CD4-positive, alpha-beta T cell treated with Interleukin-17A for 4 hours (primary cell): ENCODE results near the gene PRPF38B.
"Not testable (repeated sequence)": the region's sequence is repeated elsewhere in the genome, so short reads cannot be mapped to it uniquely, and the experiment has no call there.

ENCODE experiments used
- DNase-seq: peaks from one replicate; pipeline ENCODE4 v3.0.0-alpha.2; 2020; ENCODE audit warnings: mixed read lengths

PRPF38B gene, protein sequence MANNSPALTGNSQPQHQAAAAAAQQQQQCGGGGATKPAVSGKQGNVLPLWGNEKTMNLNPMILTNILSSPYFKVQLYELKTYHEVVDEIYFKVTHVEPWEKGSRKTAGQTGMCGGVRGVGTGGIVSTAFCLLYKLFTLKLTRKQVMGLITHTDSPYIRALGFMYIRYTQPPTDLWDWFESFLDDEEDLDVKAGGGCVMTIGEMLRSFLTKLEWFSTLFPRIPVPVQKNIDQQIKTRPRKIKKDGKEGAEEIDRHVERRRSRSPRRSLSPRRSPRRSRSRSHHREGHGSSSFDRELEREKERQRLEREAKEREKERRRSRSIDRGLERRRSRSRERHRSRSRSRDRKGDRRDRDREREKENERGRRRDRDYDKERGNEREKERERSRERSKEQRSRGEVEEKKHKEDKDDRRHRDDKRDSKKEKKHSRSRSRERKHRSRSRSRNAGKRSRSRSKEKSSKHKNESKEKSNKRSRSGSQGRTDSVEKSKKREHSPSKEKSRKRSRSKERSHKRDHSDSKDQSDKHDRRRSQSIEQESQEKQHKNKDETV

DNA sequence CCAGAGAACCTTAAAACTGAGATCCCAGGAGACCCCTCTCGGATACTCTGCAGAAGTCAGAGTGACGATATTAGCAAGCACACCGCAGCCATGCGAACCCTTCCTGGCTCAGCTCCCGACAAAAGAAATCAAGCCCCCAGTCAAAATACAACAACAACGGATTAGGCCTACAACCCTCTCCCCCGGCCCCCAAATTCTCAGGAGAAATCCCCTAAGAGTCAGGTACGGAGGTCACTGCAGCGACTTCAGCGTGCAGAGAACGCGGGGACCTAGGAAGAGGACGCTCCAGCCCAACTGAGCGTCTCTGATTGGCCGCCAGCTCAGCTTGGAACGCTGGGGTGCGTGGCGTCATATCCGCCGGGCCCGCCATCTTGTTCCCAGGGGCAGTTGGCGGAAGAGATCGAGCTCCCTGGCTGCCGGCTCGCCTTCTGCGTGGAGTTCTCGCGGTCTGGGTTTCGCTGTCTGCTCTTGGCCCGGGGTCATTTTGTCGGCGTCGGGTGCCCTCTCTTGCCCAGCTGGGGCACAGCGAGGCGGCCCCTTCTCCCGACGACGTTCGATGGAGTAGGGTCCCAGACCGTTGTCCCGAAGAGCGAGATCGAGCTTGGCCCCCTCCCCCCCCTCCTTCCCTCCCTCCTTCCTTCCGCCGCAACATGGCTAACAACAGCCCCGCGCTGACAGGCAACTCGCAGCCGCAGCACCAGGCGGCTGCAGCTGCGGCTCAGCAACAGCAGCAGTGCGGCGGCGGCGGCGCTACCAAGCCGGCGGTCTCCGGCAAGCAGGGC lies at the start of gene PRPF38B:
TSS of gene PRPF38B (plus strand) at position 369 of the 782 bp plus-strand sequence. CDS start at position 651, 282 bp downstream.
- DNase-seq: peak; percentile 93

DNA sequence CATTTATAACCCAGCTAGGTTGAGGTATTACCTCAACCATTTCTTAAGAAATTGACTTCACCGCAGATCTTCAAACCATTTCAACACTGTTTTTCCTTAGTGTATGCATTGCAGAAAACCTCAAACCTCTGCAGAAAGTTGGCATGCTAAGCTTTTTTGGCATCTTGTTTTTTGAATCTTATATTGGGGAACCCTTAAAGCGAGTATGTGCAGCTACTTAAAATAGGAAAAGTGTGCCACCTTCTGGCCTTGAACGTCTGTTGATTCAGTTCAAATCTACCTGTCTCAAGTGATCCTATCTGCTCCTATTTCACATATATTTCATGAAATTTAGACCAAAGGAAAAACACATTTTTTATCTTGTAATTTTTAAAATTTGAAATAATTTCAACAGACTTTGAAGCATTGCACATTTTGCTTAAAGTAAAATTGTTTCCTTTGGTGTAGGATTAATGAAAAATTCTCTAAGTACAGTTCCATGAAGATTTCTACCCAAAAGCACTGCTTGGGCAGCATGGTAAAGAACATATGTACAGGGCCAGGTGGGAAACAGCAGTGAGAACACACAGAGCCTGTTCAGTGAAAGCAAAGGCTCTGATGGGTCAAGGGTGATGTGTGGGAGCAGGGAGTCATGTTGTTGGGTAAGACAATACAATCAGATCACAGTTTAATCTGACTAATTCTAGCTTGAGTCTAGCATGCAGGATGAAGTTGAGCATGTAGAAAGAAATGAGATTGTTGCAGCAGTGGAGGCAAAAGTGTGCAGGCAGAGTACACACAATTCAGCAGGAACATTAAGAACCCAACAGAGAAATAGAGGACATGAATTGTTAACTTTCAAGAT lies 48.4 kb upstream of the PRPF38B start:
- DNase-seq: peak; percentile 71

DNA sequence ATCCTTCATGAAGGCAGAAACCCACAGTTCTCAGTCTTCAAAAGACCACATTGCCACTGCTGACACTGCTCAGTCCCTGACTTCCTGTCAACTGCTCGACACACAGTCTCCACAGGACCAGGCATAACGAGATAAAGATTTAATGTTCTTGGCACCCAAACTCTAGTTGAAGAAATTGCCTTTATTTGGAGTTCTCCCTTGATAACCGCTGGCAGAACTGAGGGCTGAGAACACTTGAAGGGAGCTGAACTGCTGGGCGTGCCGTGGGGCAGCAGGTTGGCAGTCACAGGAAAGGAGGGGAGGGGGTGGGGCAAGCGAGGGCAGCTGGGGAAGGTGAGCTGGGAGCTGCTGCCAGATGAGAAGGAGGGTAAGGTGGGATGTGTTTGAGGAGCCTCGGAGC lies 47.1 kb upstream of the PRPF38B start:
- peak; percentile 70 for DNase-seq

DNA sequence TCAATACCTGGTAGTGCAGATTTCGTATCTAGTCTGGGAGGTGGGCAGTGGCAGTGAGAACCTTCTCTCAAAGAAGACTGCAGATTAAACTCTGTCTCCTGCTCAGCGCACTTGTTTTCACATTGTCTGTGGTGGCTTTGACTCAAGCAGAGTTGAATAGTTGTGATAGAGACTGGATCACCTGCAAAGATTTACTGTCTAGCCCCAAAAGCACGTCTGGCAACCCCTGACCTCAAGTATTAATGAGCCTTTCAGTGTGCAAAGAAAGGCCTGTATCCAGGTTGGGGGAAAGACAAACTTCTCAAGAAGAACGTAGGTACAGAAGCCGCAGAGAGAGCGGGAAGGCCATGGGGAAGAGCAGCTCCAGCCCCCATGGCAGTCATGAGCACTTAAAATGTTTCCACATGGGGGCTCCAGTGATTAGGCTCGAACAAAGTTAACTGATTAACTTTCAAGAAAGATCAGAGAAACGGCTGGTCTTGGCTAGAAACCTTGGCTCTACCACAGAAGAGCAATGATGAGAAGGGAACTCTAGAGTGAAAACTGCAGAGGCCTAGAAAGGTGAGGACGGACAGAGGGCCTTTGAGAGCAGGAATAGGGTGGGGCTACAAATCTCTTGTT lies 46.4 kb upstream of the PRPF38B start:
- peak; percentile 43 for DNase-seq

DNA sequence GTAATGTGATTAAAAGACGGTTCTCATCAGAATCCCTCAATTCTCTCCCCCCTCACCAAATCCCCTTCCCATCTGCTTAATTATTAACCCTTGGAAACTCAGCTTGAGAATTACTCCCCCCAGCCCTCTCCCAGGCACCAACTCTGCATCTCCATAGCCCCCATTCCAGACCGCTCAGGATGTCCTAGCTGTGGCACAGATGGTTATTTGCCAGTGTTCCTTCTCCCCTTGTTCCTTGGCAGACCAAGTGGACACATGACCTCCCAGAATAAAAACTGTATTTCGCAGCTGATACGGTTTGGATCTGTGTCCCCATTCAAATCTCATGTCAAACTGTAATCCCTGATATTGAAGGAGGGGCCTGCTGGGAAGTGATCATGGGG lies 45.9 kb upstream of the PRPF38B start:
- no peak for DNase-seq

DNA sequence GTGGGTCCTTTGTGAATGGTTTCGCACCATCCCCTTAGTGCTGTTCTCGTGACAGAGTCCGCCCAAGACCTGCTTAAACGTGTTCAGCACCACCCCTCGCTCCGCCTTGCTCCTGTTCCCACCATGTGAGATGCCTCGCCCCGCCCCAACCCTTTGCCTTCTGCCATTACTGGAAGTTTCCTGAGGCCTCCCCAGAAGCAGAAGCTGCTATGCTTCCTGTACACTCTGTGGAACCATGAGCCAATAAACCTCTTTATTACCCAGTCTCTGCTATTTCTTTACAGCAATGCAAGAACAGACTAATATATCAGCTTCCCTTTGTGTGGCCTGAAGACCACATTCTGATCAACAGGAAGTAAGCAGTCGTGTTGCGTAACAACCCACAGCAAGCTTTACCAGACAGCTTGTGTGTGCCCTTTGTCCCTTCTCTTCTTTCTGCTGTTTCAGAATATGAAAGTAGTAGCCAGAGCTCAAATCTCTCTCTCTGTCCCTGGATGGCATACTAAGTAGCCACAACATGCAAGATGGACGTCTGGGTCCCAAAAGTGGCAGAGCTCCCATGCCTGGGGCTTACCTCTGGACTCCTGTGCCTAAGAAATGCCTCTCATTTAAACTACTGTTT lies 45.4 kb upstream of the PRPF38B start:
- DNase-seq: peak; percentile 80

DNA sequence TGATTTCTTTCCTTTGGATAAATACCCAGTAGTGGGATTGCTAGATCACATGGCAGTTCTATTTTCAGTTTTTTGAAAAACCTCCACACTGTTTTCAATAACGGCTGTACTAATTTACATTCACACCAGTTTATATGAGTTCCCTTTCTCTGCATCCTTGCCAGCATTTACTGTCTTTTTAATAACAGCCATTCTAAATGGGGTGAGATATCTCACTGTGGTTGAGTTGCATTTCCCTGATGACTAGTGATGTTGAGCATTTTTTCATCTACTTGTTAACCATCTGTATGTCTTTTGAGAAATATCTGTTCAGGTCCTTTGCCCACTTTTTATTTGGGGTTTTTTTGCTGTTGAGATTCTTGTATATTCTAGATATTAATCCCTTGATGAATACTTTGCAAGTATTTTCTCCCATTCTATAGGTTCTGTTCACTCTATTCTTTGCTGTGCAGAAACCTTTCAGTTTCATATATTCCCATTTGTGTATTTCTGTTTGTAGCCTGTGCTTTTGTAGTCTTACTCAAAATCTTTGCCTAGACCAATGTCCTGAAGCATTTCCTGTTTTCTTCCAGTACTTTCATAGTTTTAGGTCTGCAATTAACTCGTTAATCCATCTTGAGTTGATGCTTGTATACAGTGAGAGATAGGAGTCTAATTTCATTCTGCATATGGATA lies 38.5 kb upstream of the PRPF38B start:
- DNase-seq: no peak

DNA sequence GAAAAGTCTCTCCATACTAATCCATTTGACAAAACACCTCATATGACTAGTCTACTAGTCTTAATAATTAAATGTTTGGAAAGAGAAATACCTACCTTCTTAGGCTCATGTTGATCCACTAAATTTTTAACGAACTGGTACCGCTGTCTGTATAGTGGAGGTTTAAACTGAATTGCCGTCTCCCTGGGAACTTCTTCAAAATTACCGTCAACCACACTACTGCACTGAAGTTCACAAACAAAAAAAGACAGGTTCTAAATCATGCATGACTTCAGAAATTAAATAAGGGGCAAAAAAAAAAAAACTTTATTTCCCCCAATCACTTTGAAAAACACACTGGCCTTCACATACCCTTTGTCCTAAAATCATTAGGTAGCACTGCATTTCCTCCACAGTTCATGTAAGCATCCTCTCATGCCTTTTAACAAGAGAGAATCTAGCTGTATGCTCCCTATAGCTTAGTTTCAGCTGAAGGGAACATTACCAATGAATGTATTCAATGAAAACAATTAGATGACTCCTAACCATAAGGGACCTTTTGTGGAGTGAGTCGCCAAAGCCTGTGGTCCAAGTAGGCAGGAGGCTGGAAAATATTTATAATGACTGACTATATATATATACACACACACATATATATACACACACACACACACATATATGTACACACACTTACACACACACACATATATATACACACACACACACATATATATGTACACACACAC lies 34.6 kb upstream of the PRPF38B start:
- no peak for DNase-seq

DNA sequence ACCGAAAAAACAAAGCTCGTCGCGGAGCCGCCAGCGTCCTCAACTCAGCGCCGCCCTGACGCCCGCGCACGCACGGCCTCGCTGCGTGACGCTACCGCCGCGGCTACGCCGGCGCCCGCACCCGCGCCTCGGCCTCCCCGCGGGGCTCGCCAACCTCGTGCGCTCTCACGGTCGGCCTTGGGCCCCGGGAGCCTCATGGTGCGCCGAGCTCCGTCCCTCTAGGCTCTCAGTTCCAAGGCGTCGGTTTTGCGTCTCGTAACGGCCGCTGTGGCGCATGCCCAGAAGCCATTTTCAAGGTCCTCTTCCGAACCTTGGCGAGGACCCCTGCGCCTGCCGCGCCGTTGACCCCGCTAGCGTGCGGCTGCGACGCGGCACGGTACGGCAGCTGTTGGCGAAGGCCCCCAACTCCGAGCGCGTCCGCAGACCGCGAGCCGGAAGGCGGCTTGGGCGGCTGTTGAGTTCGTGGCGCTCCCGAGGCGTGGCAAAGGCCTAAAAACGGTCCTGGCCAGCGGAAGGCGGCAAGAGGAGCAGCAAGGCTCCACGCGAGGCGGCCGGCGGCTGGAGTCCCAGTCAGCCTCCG lies 31.0 kb upstream of the PRPF38B start, which contains the start of gene HENMT1:
TSS of gene HENMT1 (minus strand) at position 64 of the 580 bp plus-strand sequence. CDS start 1,209 bp downstream, outside the sequence.
- DNase-seq: peak; percentile 80

DNA sequence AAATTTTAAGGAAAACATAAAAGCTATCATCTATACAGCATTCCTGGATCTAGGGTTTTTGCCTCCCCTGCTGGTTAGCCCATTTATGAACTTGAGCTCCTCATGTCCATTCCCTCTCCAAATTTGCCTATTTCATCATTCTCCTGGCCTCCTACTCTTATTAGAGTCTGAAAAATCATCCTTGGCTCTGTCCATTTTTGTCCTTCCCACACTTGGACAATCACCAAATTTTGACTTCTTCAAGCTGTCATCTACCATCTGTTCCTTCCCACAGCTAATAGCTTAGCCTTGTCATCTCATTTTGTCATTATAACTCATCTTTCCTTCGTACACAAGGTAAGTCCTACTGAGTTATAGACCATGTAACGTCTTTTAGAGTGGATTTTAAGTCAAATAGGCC lies 29.0 kb upstream of the PRPF38B start:
- DNase-seq: no peak

DNA sequence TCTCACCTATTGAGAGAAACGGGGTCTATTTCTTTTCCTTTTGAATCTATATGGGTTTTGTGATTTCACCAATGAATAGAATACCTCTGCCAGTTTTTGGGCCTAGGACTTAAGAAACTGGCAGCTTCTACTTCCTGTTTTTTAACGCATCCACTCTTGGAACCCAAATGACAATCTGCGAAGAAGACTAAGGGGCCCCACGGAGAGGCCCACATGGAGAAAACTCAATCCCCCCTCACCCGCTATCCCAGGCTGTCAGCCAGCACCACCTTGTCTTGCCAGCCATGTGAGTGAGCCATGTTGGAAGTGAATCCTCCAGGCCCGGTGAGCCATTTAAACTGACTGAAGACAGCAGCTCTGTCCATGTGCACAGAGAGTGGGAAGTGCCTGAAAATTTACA lies 27.6 kb upstream of the PRPF38B start:
- DNase-seq: no peak

DNA sequence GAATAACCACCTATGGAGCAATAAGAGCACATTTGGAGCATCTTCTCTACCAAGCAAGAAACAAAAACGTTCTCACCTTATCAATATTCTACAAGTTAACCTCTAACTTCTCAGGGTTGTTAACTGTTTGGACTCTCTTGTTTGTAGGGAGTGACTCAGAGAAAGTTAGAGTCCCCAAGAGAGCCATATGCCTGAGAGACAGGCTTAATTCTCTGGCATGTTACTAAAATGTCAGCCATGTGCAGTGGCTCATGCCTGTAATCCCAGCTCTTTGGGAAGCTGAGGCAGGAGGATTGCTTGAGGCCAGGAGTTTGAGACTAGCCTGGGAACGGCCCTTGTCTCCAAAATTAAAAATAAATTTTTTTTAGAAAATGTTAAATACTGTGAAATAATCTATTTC lies 27.0 kb upstream of the PRPF38B start:
- DNase-seq: no peak

DNA sequence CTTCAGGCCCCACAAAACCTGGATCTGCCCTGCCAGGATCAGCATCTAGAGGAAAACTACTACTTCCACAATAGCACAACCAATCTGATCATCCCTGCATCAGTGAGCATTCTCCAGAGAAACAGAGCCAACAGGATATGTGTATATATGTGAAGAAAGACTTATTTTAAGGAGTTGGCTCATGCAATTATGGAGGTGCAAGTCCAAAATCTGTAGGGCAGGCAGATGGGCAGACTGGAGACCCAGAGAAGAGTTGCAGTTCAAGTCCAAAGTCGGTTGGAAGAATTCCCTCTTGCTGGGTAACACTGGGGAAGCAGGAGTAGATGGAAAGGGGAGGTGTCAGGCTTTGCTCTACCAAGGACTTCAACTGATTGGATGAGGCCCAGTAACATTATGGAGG lies 26.3 kb upstream of the PRPF38B start:
- DNase-seq: no peak

DNA sequence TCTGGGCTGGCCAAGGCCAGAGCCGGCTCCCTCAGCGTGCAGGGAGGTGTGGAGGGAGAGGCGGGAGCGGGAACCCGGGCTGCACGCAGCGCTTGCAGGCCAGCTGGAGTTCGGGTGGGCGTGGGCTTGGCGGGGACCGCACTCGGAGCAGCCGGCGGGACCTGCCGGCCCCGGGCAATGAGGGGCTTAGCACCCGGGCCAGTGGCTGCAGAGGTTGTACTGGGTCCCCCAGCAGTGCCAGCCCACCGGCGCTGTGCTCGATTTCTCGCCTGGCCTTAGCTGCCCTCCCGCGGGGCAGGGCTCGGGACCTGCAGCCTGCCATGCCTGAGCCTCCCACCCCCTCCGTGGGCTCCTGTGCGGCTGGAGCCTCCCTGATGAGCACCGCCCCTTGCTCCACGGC lies 24.7 kb upstream of the PRPF38B start:
- DNase-seq: not testable (repeated sequence)

DNA sequence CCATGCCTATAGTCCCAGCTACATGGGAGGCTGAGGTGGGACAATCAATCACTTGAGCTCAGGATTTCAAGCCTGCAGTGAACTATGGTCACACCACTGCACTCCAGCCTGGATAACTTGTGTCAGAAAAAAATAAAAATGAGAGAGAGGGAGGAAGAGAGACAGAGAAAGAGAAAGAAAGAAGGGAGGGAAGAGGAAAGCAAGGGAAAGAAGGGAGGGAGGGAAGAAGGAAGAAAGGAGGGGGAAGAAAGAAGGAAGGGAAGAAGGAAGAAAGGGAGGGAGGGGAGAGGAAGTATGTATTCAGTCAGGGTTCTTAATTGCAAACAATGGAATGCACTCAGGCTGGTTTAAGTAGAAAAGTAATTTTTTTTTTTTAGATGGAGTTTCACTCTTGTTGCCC lies 23.3 kb upstream of the PRPF38B start:
- DNase-seq: no peak

DNA sequence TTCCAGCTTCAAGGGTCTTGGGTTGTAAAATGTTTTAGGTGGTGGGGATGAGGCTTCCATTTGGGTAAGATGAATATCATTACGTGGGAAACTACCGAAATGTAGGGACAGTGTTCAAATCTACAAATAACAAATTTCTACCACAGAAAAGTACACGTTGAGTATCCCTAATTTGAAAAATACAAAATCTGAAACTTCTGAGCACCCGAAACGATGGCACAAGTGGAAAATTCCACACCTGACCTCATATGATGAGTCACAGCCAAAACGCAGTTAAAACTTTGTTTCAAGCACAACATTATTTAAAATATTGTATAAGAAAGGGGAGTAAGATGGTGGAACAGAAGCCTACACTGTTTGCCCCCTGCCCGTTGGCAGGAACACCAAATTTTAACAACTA lies 22.4 kb upstream of the PRPF38B start:
- no peak for DNase-seq

DNA sequence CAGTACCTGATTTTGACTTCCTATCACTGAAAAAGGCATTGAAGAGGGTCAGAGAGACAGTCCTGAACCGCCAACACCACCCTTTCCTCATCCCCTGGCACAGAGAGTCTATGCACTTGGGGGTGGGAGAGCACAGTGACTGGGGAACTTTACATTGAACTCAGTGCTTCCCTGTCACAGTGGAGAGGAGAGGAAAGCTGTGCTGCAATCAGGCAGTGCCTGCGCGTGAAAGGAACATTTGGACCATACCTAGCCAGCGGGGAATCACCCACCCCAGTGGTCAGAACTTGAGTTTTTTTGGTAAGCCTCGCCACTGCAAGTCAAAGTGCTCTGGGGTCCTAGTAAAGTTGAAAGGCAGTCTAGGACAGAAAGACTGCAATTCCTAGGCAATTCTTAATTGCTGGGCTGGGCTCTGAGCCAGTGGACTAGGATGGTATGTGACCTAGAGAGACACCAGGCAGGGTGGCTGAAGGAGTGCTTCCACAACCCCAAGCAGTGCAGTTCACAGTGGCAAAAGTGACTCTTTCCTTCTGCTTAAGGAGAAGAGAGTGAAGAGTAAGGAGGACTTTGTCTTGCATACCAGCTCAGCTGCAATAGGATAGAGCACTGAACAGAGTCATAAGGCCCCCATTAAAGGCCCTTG lies 21.9 kb upstream of the PRPF38B start:
- DNase-seq: no peak

DNA sequence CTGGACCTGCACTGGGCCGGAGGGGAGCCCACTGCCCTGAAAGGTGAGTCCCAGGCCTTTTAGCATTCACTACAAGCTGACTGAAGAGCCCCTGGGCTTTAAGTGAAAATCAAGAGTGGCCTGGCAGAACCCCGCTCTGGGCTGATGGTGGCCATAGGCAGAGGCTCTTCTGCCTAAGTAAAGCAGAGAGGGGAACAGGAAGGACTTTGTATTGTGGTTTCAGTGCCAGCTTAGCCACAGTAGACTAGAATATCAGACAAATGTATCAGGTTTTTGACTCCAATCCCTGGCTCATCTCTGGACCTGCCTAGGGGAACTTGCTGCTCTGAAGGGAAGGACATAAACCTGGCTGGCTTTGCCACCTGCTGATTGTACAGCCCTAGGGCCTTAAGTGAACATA lies 21.0 kb upstream of the PRPF38B start:
- DNase-seq: no peak

DNA sequence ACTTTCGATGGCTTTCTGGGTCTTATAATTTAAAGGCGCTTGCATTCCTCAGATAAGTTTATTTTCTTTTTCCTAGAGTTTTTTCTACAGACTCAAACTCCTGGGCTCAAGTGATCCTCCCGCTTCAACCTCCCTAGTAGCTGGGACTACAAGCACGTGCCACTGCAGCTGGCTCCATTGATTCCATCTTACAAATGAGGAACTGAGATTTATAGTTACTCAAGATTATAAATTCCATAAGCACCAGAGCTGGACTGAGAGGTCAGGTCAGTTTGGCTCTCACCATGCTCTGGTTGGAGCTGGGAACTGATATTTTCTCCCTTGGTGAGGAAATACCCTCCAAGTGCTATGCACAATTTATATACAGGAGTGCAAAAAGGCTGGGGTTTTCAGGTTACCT lies 13.4 kb upstream of the PRPF38B start:
- no peak for DNase-seq
